Parathyroid adenoma (tissue), 2 donors: ENCODE results near the gene ADGRF4.

Source experiments
- H2AFZ ChIP-seq: fragments of 300-600 bp; sonication (generic); one replicate; pipeline ENCODE4 v1.7.0; 2017; ENCODE audit warnings: antibody characterized with exemption, mild to moderate bottlenecking
- H3K27ac ChIP-seq: fragments of 300-600 bp; sonication (generic); one replicate; pipeline ENCODE4 v1.7.0; 2017
- H3K27me3 ChIP-seq: fragments of 300-600 bp; sonication (generic); one replicate; pipeline ENCODE4 v1.7.0; 2017; ENCODE audit warnings: low read length; ENCODE audit not compliant: control insufficient read depth, insufficient read depth
- H3K36me3 ChIP-seq: fragments of 300-600 bp; sonication (generic); one replicate; pipeline ENCODE4 v1.7.0; 2017; ENCODE audit warnings: low read length; ENCODE audit not compliant: control insufficient read depth, insufficient read depth
- H3K4me1 ChIP-seq: fragments of 300-600 bp; sonication (generic); one replicate; pipeline ENCODE4 v1.7.0; 2017; ENCODE audit warnings: control low read depth
- H3K4me2 ChIP-seq: fragments of 300-600 bp; sonication (generic); one replicate; pipeline ENCODE4 v1.7.0; 2017; ENCODE audit warnings: low read length
- H3K4me3 ChIP-seq: fragments of 300-600 bp; sonication (generic); one replicate; pipeline ENCODE4 v1.7.0; 2017; ENCODE audit warnings: low read depth, low read length
- H3K79me2 ChIP-seq: fragments of 300-600 bp; sonication (generic); one replicate; pipeline ENCODE4 v1.7.0; 2017; ENCODE audit warnings: control low read depth
- H3K9ac ChIP-seq: fragments of 300-600 bp; sonication (generic); one replicate; pipeline ENCODE4 v1.7.0; 2017; ENCODE audit warnings: mild to moderate bottlenecking
- H3K9me3 ChIP-seq: fragments of 300-600 bp; sonication (generic); one replicate; pipeline ENCODE4 v1.7.0; 2017; ENCODE audit warnings: low read length; ENCODE audit not compliant: control insufficient read depth
- CTCF ChIP-seq: fragments of 300-600 bp; sonication (generic); IDR thresholded peaks from one replicate; pipeline ENCODE4 v1.7.0; 2017; ENCODE audit warnings: antibody characterized with exemption, mild to moderate bottlenecking
- donor health status: primary hyperparathyroidism.

The ADGRF4 gene

DNA sequence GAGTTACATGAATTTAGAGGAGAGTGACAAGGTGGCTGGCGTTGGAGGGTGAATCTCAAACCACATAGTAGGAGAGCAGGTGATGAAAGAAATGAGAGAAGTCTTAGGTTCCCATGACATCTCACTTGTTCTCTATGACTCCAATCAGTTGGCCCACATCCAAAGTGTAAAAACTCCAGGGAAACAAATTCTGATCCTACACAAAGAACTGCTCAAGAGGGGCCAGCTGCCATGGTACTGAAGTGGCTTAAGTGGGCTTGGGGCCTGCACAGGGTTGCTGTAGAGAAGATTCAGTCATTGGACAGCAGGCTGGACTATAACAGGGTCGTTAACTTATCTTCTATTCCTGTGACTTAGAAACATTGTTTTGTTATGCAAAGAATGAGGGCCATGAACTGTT is 7.6 kb upstream of the ADGRF4 start:
- Histone ChIP-seq H3K36me3 (no peaks in the 10 kb centered on the region), H3K27me3 (no peaks in the 10 kb centered on the region), H3K4me3 (no peak overlapping the region), H3K9me3 (no peaks in the 10 kb centered on the region), H2AFZ (no peak overlapping the region), H3K9ac (no peak overlapping the region), H3K27ac (no peak overlapping the region), H3K79me2 (no peaks in the 10 kb centered on the region), H3K4me1 (no peaks in the 10 kb centered on the region), H3K4me2 (no peak overlapping the region)
- no peak for TF ChIP-seq CTCF

DNA sequence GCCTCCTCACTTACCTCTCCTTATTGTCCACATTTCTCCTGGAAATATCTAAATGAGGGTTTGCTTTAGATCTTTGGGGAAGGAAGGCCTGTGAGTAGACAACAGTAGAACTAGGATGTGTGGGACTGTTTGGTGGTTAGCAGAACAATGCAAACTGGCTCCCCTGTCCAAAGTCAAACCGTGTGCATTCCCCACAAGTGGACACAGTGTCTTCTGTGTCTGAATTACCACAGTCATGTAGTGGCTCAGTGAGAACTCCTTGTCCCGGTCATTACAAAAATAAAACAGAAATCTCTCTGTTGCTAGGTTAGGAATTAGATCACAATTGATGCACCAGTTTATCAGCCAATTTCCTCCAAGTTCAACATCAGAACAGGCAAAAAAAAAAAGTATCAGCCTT is 455 bp upstream of the ADGRF4 start:
- Histone ChIP-seq H3K79me2 (no peaks in the 10 kb centered on the region), H3K9ac (no peak overlapping the region), H3K27me3 (no peaks in the 10 kb centered on the region), H3K4me1 (no peaks in the 10 kb centered on the region), H3K4me3 (no peak overlapping the region), H3K27ac (no peak overlapping the region), H3K36me3 (no peaks in the 10 kb centered on the region), H2AFZ (no peak overlapping the region), H3K9me3 (no peaks in the 10 kb centered on the region), H3K4me2 (no peak overlapping the region)
- no peak for TF ChIP-seq CTCF

DNA sequence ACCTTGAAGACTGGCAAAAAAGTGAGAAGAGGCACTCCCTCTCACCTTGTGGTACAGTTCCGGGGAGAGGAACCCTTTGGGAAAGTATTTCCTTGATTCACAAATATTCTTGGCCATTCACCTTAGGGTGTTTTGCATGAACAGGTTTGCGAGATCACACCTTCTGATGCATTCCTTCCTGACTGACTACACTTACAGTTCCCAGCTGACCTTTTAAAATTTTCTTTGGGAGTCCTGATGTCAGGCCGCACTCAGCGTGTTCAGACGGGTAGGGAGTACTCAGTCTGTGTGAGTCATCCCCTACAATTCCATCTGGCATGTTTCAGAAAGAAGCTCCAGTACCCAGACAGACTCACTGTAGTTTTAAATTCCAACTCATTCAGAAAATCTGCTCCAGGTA is 1.7 kb downstream of the ADGRF4 start:
- Histone ChIP-seq H3K27me3 (no peaks in the 10 kb centered on the region), H3K4me1 (no peaks in the 10 kb centered on the region), H3K9me3 (no peaks in the 10 kb centered on the region), H3K79me2 (no peaks in the 10 kb centered on the region), H3K27ac (no peak overlapping the region), H3K4me3 (no peak overlapping the region), H3K36me3 (no peaks in the 10 kb centered on the region), H2AFZ (no peak overlapping the region), H3K9ac (no peak overlapping the region), H3K4me2 (no peak overlapping the region)
- no peak for TF ChIP-seq CTCF

GRCh38 chr6:47700596-47700995 is 2.2 kb downstream of the ADGRF4 start:
- Histone ChIP-seq H3K27ac (no peak overlapping the region), H3K4me3 (no peak overlapping the region), H3K4me1 (no peaks in the 10 kb centered on the region), H3K9me3 (no peaks in the 10 kb centered on the region), H2AFZ (no peak overlapping the region), H3K79me2 (no peaks in the 10 kb centered on the region), H3K9ac (no peak overlapping the region), H3K27me3 (no peaks in the 10 kb centered on the region), H3K36me3 (no peaks in the 10 kb centered on the region), H3K4me2 (no peak overlapping the region)
- TF ChIP-seq CTCF = no peak

DNA sequence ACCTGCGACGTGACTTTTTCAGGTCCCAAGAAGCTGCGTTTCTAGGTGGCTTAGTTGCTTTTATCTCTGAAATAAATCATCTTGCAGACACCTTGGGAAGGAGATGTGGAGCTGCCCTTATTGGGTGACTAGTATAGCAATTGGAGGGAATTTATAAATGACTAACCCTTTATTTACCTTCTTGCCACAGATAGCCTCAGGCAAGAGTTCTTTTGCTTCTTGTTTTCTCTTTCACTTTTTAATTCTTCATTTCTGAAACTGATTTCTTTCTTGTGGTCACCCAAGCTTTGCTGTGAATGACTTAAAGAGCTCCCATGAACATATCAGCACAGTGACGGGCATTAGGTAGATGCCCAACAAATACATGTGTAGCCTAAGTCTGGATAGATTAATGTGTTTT is 3.0 kb downstream of the ADGRF4 start:
- Histone ChIP-seq H3K4me3 (no peak overlapping the region), H3K27me3 (no peaks in the 10 kb centered on the region), H3K9me3 (no peaks in the 10 kb centered on the region), H3K9ac (no peak overlapping the region), H3K4me2 (no peak overlapping the region), H3K36me3 (no peaks in the 10 kb centered on the region), H3K4me1 (no peaks in the 10 kb centered on the region), H3K79me2 (no peaks in the 10 kb centered on the region), H2AFZ (no peak overlapping the region), H3K27ac (no peak overlapping the region)
- TF ChIP-seq CTCF = no peak
